OCI-LY1 (cell line): ENCODE data around the gene ZNF442.

ENCODE experiments used
- CTCF ChIP-seq: fragments of 200-600 bp; sonication (generic), shearing (Covaris generic); IDR thresholded peaks from 2 replicates; pipeline ENCODE4 v1.5.1; 2017; ENCODE audit warnings: mild to moderate bottlenecking, antibody characterized with exemption, low read length, moderate library complexity, mixed read lengths
- EZH2 ChIP-seq: fragments of 200-600 bp; sonication (generic), shearing (Covaris generic); IDR thresholded peaks from 2 replicates; pipeline ENCODE4 v1.8.0; 2017; ENCODE audit warnings: borderline replicate concordance, mixed run types, mild to moderate bottlenecking, antibody characterized with exemption, low read length, moderate library complexity, mixed read lengths

- no peak for TF ChIP-seq CTCF
- TF ChIP-seq EZH2: no peak
Observed at GRCh38 chr19:12318782-12319413, 46.6 kb downstream of the ZNF442 start.
